Measurements from ENCODE around the gene BNIP2.

Gene BNIP2

DNA sequence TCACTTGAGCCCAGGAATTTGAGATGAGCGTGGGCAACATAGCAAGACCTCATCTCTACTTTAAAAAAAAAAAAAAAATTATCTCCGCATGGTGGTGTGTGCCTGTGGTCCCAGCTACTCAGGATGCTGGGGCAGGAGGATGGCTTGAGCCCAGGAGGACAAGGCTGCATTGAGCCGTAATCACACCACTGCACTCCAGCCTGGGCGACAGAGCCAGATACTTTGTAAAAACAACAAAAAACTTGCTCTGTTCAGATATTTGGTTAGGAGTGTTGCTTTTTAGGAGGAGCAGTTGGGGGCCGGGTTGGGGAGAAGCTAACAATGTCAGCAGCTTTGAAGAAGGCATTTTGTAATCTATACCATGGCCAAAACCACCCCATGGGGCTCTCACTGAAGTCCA is 73.5 kb downstream of the BNIP2 start:
- TF ChIP-seq PAX5 (IDR thresholded peaks at IDR 0.05; ENCODE audit: insufficient read depth, low read length, severe bottlenecking) (no peak), POU2F2 (IDR thresholded peaks at IDR 0.05; ENCODE audit: low read depth, low read length) (no peak), POLR2AphosphoS5 (IDR thresholded peaks at IDR 0.05; ENCODE audit: low read depth, low read length) (no peak), POLR2A (IDR thresholded peaks at IDR 0.05; ENCODE audit: low read depth, low read length) (no peak), SPI1 (IDR thresholded peaks at IDR 0.05; ENCODE audit: low read depth, low read length) (no peak)
- DNase-seq (ENCODE audit: insufficient read length, low spot score) (no peak), FAIRE-seq (peak; percentile 57)

GRCh38 chr15:59614153-59614552 is 75.0 kb downstream of the BNIP2 start:
- TF ChIP-seq TAF1 (IDR thresholded peaks at IDR 0.05; ENCODE audit: low read depth, low read length) (no peak), SPI1 (IDR thresholded peaks at IDR 0.05; ENCODE audit: low read depth, low read length) (no peak), PAX5 (IDR thresholded peaks at IDR 0.05; ENCODE audit: insufficient read depth, low read length, severe bottlenecking) (no peak), POLR2AphosphoS5 (IDR thresholded peaks at IDR 0.05; ENCODE audit: low read depth, low read length) (no peak), POU2F2 (IDR thresholded peaks at IDR 0.05; ENCODE audit: low read depth, low read length) (no peak), POLR2A (IDR thresholded peaks at IDR 0.05; ENCODE audit: low read depth, low read length) (no peak)
- FAIRE-seq (peak; percentile 74), DNase-seq (ENCODE audit: insufficient read length, low spot score) (no peak)

GRCh38 chr15:59611276-59612260 is 77.6 kb downstream of the BNIP2 start, which contains the start of gene GCNT3:
Gene GCNT3, plus strand, starts transcription at chr15:59611783. Its CDS starts 6,456 bp downstream, at chr15:59618239.
- TF ChIP-seq POU2F2 (IDR thresholded peaks at IDR 0.05; ENCODE audit: low read depth, low read length) (no peak), PAX5 (IDR thresholded peaks at IDR 0.05; ENCODE audit: insufficient read depth, low read length, severe bottlenecking) (no peak), POLR2AphosphoS5 (IDR thresholded peaks at IDR 0.05; ENCODE audit: low read depth, low read length) (no peak), TAF1 (IDR thresholded peaks at IDR 0.05; ENCODE audit: low read depth, low read length) (no peak), POLR2A (IDR thresholded peaks at IDR 0.05; ENCODE audit: low read depth, low read length) (no peak)
- no peak for FAIRE-seq
- no peak for DNase-seq (ENCODE audit: insufficient read length, low spot score)

GRCh38 chr15:59609730-59610712 is 79.1 kb downstream of the BNIP2 start:
- DNase-seq (ENCODE audit: insufficient read length, low spot score) (no peak), FAIRE-seq (no peak)
- TF ChIP-seq TAF1 (IDR thresholded peaks at IDR 0.05; ENCODE audit: low read depth, low read length) (no peak), POLR2AphosphoS5 (IDR thresholded peaks at IDR 0.05; ENCODE audit: low read depth, low read length) (no peak), SPI1 (IDR thresholded peaks at IDR 0.05; ENCODE audit: low read depth, low read length) (no peak), POLR2A (IDR thresholded peaks at IDR 0.05; ENCODE audit: low read depth, low read length) (no peak), POU2F2 (IDR thresholded peaks at IDR 0.05; ENCODE audit: low read depth, low read length) (no peak), PAX5 (IDR thresholded peaks at IDR 0.05; ENCODE audit: insufficient read depth, low read length, severe bottlenecking) (no peak)

All from GM12891 (cell line).